ENCODE measurements around the gene PKNOX1. TPM values are rescaled to one million over a fixed set of nuclear protein-coding genes. Genes with fewer than 3 reads are reported as not detected.
"Not testable (repeated sequence)": the region's sequence is repeated elsewhere in the genome, so short reads cannot be mapped to it uniquely, and the experiment has no call there.

Gene PKNOX1
- total RNA-seq, 1 experiment from 2014 or later: 16.5 TPM

DNA sequence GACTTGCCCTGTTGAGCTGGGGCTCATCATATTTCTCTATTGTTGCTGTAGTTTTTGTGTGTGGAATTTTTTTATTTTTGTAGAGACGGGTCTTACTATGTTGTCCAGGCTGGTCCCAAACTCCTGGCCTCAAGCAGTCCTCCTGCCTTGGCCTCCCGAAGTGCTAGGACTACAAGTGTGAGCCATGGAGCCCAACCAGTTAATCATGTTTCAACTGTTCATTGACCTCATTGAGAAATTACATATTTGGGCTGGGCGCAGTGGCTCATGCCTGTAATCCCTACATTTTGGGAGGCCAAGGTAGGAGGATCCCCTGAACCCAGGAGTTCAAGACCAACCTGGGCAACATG lies 9.2 kb upstream of the PKNOX1 start:
- no TSS peak for BruUV-seq (replicated peaks)
- ATAC-seq (no peak), DNase-seq (ENCODE audit: low read depth, low spot score) (no peak)
- H3K36me3 ChIP-seq (ENCODE audit: control insufficient read depth, insufficient read depth, low read length): no peaks in the 10 kb centered on the region
- TF ChIP-seq TCF7L2 (IDR thresholded peaks at IDR 0.05; ENCODE audit: low read depth, low read length) (no peak), SIN3A (IDR thresholded peaks at IDR 0.05; ENCODE audit: borderline replicate concordance, insufficient read depth, low read depth, low read length) (no peak), POLR2AphosphoS5 (IDR thresholded peaks at IDR 0.05; ENCODE audit: low read depth, low read length) (no peak)
- TF ChIP-seq, protein P1, sequence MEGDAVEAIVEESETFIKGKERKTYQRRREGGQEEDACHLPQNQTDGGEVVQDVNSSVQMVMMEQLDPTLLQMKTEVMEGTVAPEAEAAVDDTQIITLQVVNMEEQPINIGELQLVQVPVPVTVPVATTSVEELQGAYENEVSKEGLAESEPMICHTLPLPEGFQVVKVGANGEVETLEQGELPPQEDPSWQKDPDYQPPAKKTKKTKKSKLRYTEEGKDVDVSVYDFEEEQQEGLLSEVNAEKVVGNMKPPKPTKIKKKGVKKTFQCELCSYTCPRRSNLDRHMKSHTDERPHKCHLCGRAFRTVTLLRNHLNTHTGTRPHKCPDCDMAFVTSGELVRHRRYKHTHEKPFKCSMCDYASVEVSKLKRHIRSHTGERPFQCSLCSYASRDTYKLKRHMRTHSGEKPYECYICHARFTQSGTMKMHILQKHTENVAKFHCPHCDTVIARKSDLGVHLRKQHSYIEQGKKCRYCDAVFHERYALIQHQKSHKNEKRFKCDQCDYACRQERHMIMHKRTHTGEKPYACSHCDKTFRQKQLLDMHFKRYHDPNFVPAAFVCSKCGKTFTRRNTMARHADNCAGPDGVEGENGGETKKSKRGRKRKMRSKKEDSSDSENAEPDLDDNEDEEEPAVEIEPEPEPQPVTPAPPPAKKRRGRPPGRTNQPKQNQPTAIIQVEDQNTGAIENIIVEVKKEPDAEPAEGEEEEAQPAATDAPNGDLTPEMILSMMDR (IDR thresholded peaks at IDR 0.05): no peak
- TF ChIP-seq, protein P2, sequence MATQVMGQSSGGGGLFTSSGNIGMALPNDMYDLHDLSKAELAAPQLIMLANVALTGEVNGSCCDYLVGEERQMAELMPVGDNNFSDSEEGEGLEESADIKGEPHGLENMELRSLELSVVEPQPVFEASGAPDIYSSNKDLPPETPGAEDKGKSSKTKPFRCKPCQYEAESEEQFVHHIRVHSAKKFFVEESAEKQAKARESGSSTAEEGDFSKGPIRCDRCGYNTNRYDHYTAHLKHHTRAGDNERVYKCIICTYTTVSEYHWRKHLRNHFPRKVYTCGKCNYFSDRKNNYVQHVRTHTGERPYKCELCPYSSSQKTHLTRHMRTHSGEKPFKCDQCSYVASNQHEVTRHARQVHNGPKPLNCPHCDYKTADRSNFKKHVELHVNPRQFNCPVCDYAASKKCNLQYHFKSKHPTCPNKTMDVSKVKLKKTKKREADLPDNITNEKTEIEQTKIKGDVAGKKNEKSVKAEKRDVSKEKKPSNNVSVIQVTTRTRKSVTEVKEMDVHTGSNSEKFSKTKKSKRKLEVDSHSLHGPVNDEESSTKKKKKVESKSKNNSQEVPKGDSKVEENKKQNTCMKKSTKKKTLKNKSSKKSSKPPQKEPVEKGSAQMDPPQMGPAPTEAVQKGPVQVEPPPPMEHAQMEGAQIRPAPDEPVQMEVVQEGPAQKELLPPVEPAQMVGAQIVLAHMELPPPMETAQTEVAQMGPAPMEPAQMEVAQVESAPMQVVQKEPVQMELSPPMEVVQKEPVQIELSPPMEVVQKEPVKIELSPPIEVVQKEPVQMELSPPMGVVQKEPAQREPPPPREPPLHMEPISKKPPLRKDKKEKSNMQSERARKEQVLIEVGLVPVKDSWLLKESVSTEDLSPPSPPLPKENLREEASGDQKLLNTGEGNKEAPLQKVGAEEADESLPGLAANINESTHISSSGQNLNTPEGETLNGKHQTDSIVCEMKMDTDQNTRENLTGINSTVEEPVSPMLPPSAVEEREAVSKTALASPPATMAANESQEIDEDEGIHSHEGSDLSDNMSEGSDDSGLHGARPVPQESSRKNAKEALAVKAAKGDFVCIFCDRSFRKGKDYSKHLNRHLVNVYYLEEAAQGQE (IDR thresholded peaks at IDR 0.05; ENCODE audit: insufficient read depth in 1 of 2, low read depth in 2 of 2, low read length in 1 of 2): no peak
- no peaks in the 10 kb centered on the region for H3K27me3 ChIP-seq (ENCODE audit: control insufficient read depth, insufficient read depth, low read length)
- H3K4me3 ChIP-seq (ENCODE audit: low read depth in 2 of 2, low read length in 2 of 2): no peak overlapping the region
- POLR2A ChIA-PET: interaction anchor here (0.6 kb wide), 1 partner anchor 9 kb away, joined by 4 read pairs; no protein-coding TSS in a partner anchor
- H3K27ac ChIP-seq (ENCODE audit: low read length): no peak overlapping the region
- CTCF ChIA-PET: no interaction called here
- H3K9me3 ChIP-seq (ENCODE audit: control insufficient read depth, insufficient read depth, low read depth, low read length): no peaks in the 10 kb centered on the region
- intact Hi-C loops (cut with micrococcal nuclease; ENCODE audit: unreplicated experiment): no loop called here
- in situ Hi-C loops (cut with HindIII; ENCODE audit: low pct_unique_long_range_greater_than_20kb, low sequenced_read_pairs): no loop called here
- no peaks in the 10 kb centered on the region for H3K4me1 ChIP-seq (ENCODE audit: control insufficient read depth, insufficient read depth, low read length)

DNA sequence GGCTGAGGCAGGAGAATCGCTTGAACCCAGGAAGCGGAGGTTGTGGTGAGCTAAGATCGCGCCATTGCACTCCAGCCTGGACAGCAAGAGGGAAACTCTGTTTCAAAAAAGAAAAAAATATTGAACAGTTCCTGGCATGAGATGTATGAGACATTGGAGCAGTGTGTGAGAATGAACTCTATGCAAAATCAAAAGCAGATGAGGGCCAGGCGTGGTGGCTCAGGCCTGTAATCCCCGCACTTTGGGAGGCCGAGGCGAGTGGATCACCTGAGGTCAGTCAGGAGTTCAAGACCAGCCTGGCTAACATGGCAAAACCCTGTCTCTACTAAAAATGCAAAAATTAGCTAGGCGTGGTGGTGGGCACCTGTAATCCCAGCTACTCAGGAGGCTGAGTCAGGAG lies 6.7 kb upstream of the PKNOX1 start:
- H3K9me3 ChIP-seq (ENCODE audit: control insufficient read depth, insufficient read depth, low read depth, low read length); H3K27ac ChIP-seq (ENCODE audit: low read length); in situ Hi-C loops (cut with HindIII; ENCODE audit: low pct_unique_long_range_greater_than_20kb, low sequenced_read_pairs); H3K4me1 ChIP-seq (ENCODE audit: control insufficient read depth, insufficient read depth, low read length); H3K27me3 ChIP-seq (ENCODE audit: control insufficient read depth, insufficient read depth, low read length); CTCF ChIA-PET; H3K4me3 ChIP-seq (ENCODE audit: low read depth in 2 of 2, low read length in 2 of 2); BruUV-seq (replicated peaks); H3K36me3 ChIP-seq (ENCODE audit: control insufficient read depth, insufficient read depth, low read length); POLR2A ChIA-PET; intact Hi-C loops (cut with micrococcal nuclease; ENCODE audit: unreplicated experiment); ATAC-seq; DNase-seq (ENCODE audit: low read depth, low spot score): not testable (repeated sequence)

DNA sequence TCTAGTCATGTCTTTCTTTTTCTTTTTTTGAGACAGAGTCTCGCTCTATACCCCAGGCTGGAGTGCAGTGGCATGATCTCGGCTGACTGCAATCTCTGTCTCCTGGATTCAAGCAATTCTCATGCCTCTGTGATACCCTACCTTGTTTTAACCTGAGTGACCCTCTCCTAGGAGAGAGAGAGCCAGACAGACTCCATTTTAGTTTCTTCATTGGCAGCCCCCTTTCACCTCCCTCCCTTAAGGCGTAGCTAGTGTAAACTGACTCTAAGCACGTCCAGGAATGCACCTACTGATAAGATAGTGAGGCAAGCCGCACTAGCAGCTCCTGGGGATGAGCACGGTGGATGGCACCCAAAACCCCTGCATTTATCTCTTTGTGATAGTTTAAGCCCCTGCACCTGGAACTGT lies 5.2 kb upstream of the PKNOX1 start:
- BruUV-seq (replicated peaks): no TSS peak
- Histone ChIP-seq H3K4me3 (ENCODE audit: low read depth in 2 of 2, low read length in 2 of 2) (no peak overlapping the region), H3K9me3 (ENCODE audit: control insufficient read depth, insufficient read depth, low read depth, low read length) (no peaks in the 10 kb centered on the region), H3K4me1 (ENCODE audit: control insufficient read depth, insufficient read depth, low read length) (peaks cover 9% of the 10 kb centered on the region), H3K36me3 (ENCODE audit: control insufficient read depth, insufficient read depth, low read length) (no peaks in the 10 kb centered on the region), H3K27ac (ENCODE audit: low read length) (no peak overlapping the region), H3K27me3 (ENCODE audit: control insufficient read depth, insufficient read depth, low read length) (no peaks in the 10 kb centered on the region)
- DNase-seq (ENCODE audit: low read depth, low spot score) (no peak), ATAC-seq (no peak)
- TF ChIP-seq SIN3A (IDR thresholded peaks at IDR 0.05; ENCODE audit: borderline replicate concordance, insufficient read depth, low read depth, low read length) (no peak), POLR2AphosphoS5 (IDR thresholded peaks at IDR 0.05; ENCODE audit: low read depth, low read length) (no peak), TCF7L2 (IDR thresholded peaks at IDR 0.05; ENCODE audit: low read depth, low read length) (no peak)
- TF ChIP-seq, protein P1 (IDR thresholded peaks at IDR 0.05): no peak
- TF ChIP-seq, protein P2 (IDR thresholded peaks at IDR 0.05; ENCODE audit: insufficient read depth in 1 of 2, low read depth in 2 of 2, low read length in 1 of 2): no peak
- ChIA-PET POLR2A (interaction anchor here (0.6 kb wide), 1 partner anchor 9 kb away, joined by 7 read pairs; no protein-coding TSS in a partner anchor), CTCF (no interaction called here)
- in situ Hi-C loops (cut with HindIII; ENCODE audit: low pct_unique_long_range_greater_than_20kb, low sequenced_read_pairs): no loop called here
- intact Hi-C loops (cut with micrococcal nuclease; ENCODE audit: unreplicated experiment): no loop called here

Data from Panc1 (cell line).